CD4-positive, alpha-beta T cell treated with Interferon alpha-2 for 1 hour (primary cell): ENCODE data around the gene SUN2.

Source experiments
- DNase-seq, 2 donors: peaks; one replicate each; pipeline ENCODE4 v3.0.0-alpha.2; 2020 to 2022

SUN2 gene

DNA sequence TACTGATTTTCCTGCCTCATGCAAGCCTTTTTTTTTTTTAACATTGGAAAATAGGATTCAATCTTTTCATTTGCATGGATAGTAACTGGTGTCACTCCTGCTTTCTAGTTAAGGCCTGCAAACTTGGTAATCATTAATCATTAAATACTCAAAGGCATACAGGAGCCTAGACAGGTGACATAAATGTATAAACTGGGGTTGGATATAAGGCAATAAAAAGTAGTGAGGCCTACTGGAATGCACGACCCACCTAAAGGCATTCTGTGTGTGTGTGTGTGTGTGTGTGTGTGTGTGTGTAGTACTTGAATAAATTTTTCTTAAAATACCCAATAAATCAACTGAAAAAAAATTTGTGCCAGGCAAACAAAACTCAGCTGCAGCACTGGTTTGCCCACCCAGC is 66.1 kb downstream of the SUN2 start:
- no peak for DNase-seq

DNA sequence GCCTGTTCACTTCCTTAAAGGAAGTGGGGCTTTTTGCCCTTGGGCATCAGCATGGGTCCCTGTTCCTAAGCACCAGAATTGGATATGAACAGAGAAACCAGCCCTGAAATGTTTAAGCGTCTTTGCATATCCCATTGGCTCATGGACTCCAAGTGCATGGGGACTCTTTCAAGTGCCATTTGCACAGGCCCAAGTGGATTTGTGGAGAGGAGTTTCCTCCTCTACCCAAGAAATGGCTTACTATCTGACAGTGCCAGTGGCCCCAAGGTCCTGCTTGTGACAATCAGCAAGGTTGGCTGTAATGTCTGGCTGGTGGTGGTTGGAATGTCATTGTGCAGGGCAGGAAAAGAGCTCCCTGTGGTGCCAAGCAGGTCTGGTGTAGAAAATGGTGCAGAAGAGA is 70.0 kb downstream of the SUN2 start:
- no peak for DNase-seq

DNA sequence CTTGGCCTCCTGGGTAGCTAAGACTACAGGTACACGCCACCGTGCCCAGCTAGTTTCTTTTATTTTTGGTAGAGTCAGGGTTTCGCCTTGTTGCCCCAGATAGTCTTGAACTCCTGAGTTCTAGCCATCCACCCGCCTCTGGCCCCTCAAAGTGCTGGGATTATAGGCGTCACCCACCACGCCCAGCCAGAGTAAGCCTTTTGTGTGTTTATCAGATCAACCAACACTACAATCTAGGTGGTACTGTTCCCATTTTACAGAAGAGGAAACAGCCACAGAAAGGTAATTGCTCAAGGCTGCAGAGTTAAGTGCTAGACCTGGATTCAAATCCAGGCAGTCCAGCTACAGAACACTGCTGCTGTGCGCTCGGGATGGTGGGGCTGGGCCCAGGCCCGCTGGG is 70.9 kb downstream of the SUN2 start:
- DNase-seq = no peak
